Prostate gland (tissue), 2 donors: ENCODE data around the gene GJB6. TPM values are rescaled to one million over a fixed set of nuclear protein-coding genes. Genes with fewer than 3 reads are reported as not detected.

ENCODE experiments used
- DNase-seq: peaks from one replicate; pipeline ENCODE4 v3.0.0-alpha.2; 2019; ENCODE audit warnings: low spot score
- H3K27ac ChIP-seq, 2 donors: fragments of 200-600 bp; sonication (generic); 2 replicates each; pipeline ENCODE4 v1.5.1; 2017 to 2019
- H3K27me3 ChIP-seq: fragments of 200-600 bp; sonication (generic); replicated peaks from 2 replicates; pipeline ENCODE4 v1.5.1; 2019; ENCODE audit not compliant: insufficient read depth
- H3K36me3 ChIP-seq, 2 donors: fragments of 200-600 bp; sonication (generic); 1 replicate in 1 of 2; 2 replicates in 1 of 2; pipeline versions ENCODE4 v1.5.1 to v1.8.1; 2017 to 2019
- H3K4me1 ChIP-seq: fragments of 200-600 bp; sonication (generic); replicated peaks from 2 replicates; pipeline ENCODE4 v1.5.1; 2019
- H3K4me3 ChIP-seq, 2 donors: fragments of 200-600 bp; sonication (generic); 2 replicates each; pipeline ENCODE4 v1.5.1; 2017 to 2019
- H3K9me3 ChIP-seq: fragments of 200-600 bp; sonication (generic); 2 replicates; pipeline ENCODE4 v1.5.1; 2017
- POLR2A ChIP-seq: fragments of 450-650 bp; IDR thresholded peaks from one replicate; pipeline ENCODE4 v1.6.1; 2016; ENCODE audit warnings: antibody characterized with exemption, mild to moderate bottlenecking
- POLR2AphosphoS5 ChIP-seq: sonication (generic); formaldehyde crosslinking; IDR thresholded peaks from one replicate; pipeline ENCODE4 v1.6.1; 2017; ENCODE audit warnings: antibody characterized with exemption
- WGBS: methylation state at CpG from one replicate; pipeline ENCODE4 v1.1.5; 2018; 5-methylcytosine and 5-hydroxymethylcytosine counted together
- intact Hi-C: fragments of 100-400 bp; cut with DNase I; formaldehyde crosslinking; loops from one replicate; pipeline ENCODE4 v1.14.2; 2022
- total RNA-seq, 2 donors: library from RNA; depleted of rRNA; stranded (reverse); fragments of >200 nt; gene quantifications; one replicate each; pipeline ENCODE4 v1.1.0, GENCODE V29; 2016
- TF ChIP-seq, protein P1 (sequence below), 4 experiments: fragments of 200-600 bp in 2 of 4; fragments of 450-650 bp in 2 of 4; sonication (generic) in 2 of 4; IDR thresholded peaks; 1 replicate in 3 of 4; 2 replicates in 1 of 4; pipeline ENCODE4 v1.5.1; 2016 to 2019; ENCODE audit warnings: antibody characterized with exemption in 4 of 4, mild to moderate bottlenecking in 2 of 4, moderate library complexity in 2 of 4

Gene GJB6
- total RNA-seq, 2 donors from 2014 or later = 0.28 to 0.32 TPM

DNA sequence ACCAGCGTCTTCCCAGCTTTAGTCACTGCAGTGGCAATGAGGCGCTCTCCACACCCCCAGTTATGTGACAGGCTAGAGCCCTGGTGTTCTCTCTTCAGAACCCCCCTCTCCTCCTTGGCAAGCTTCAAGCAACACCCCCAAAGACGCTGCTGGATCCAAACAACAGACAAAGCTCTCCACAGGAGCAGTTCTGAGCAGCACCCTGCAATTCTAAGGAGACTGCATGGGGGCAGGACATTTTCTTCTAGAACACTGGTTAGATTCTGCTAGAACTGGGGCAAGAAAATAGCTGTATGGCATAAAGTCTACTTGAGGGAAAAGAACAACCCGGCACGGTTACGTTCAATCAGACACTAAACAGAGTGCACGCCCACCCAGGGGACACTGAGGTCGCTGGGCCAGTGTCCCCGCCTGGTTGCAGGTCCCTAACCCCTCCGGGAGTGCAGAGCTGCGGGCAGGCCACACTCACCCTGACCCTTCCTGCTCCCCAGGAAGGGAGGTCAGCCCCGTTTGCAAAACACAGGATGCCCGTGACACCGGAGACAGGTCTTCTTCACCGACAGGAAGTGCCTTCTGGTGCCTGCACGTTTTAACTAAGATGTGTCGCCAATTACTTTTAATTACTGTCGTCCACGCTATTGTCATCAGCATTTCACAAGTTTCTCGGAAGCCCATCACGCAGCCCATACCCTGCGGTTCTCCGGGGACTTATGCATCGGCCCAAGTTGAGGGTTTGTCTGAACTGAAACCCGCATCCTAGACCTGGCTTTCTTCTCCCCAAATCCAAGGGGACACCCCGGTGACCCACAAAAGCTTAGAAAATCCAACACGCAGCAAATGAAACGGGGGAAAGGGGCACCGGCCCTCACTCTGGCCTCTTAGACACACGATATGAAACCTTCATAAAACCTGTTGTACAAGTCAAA is 943 bp downstream of the GJB6 start:
- peaks cover 12% of the 10 kb centered on the region for H3K27me3 ChIP-seq
- intact Hi-C loops = no loop called here
- peak overlapping the region; percentile 12 to 30 for H3K4me3 ChIP-seq
- no peak for DNase-seq
- H3K36me3 ChIP-seq = no peaks in the 10 kb centered on the region
- no peak overlapping the region for H3K27ac ChIP-seq
- H3K4me1 ChIP-seq = no peaks in the 10 kb centered on the region
- TF ChIP-seq, protein P1, sequence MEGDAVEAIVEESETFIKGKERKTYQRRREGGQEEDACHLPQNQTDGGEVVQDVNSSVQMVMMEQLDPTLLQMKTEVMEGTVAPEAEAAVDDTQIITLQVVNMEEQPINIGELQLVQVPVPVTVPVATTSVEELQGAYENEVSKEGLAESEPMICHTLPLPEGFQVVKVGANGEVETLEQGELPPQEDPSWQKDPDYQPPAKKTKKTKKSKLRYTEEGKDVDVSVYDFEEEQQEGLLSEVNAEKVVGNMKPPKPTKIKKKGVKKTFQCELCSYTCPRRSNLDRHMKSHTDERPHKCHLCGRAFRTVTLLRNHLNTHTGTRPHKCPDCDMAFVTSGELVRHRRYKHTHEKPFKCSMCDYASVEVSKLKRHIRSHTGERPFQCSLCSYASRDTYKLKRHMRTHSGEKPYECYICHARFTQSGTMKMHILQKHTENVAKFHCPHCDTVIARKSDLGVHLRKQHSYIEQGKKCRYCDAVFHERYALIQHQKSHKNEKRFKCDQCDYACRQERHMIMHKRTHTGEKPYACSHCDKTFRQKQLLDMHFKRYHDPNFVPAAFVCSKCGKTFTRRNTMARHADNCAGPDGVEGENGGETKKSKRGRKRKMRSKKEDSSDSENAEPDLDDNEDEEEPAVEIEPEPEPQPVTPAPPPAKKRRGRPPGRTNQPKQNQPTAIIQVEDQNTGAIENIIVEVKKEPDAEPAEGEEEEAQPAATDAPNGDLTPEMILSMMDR (IDR thresholded peaks at IDR 0.05) = no peak
- TF ChIP-seq POLR2A (no peak), POLR2AphosphoS5 (no peak)
- no peaks in the 10 kb centered on the region for H3K9me3 ChIP-seq
- 53% methylated on average over 30 of the region's 30 CpGs for WGBS

DNA sequence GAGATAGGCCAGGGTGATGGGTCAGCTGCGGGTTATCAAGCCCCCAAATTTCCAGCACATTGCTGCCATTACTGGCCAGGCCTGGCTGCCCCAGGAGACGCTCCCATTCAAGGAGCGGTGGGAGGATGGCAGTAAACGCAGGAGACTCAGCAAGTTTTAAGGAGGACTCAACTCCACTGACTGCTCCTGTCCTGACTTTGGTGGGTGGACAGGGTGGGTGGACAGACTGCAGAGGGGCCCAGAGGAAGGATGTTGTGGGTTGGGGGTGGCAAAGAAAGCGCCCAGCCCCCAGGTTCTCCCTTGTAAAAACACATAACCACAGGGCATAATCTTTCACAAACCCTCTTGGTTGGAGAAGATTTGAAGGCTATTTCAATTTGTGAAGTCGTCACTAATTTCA is 4.4 kb downstream of the GJB6 start:
- DNase-seq = no peak
- Histone ChIP-seq H3K27me3 (peaks cover 12% of the 10 kb centered on the region), H3K4me1 (no peaks in the 10 kb centered on the region), H3K9me3 (no peaks in the 10 kb centered on the region), H3K36me3 (no peaks in the 10 kb centered on the region), H3K4me3 (no peak overlapping the region), H3K27ac (no peak overlapping the region)
- TF ChIP-seq POLR2AphosphoS5 (no peak), POLR2A (no peak)
- TF ChIP-seq, protein P1 (IDR thresholded peaks at IDR 0.05) = no peak
- intact Hi-C loops = no loop called here
- whole genome bisulfite sequencing = 67% methylated on average over 6 of the region's 6 CpGs

GRCh38 chr13:20227288-20227687 is 4.8 kb downstream of the GJB6 start:
- no peaks in the 10 kb centered on the region for H3K9me3 ChIP-seq
- intact Hi-C loops = no loop called here

GRCh38 chr13:20222553-20222952 is 9.6 kb downstream of the GJB6 start:
- WGBS = 64% methylated on average over 5 of the region's 5 CpGs

More at GRCh38 chr13:20227288-20227687, 4.8 kb downstream of the GJB6 start:
- no peak for DNase-seq
- H3K27me3 ChIP-seq = peaks cover 8% of the 10 kb centered on the region
- H3K36me3 ChIP-seq = no peaks in the 10 kb centered on the region
- H3K4me1 ChIP-seq = no peaks in the 10 kb centered on the region
- TF ChIP-seq POLR2A (no peak), POLR2AphosphoS5 (no peak)
- TF ChIP-seq, protein P1 (IDR thresholded peaks at IDR 0.05) = no peak
- H3K4me3 ChIP-seq = no peak overlapping the region
- no peak overlapping the region for H3K27ac ChIP-seq
- 93% methylated on average over 8 of the region's 8 CpGs for WGBS

GRCh38 chr13:20221772-20222171 is 10.3 kb downstream of the GJB6 start:
- H3K27ac ChIP-seq = no peak overlapping the region
- intact Hi-C loops = no loop called here
- TF ChIP-seq, protein P1 (IDR thresholded peaks at IDR 0.05) = no peak
- TF ChIP-seq POLR2A (no peak), POLR2AphosphoS5 (no peak)
- H3K36me3 ChIP-seq = no peaks in the 10 kb centered on the region
- H3K9me3 ChIP-seq = no peaks in the 10 kb centered on the region
- no peaks in the 10 kb centered on the region for H3K27me3 ChIP-seq
- DNase-seq = no peak
- 70% methylated on average over 6 of the region's 6 CpGs for WGBS
- H3K4me1 ChIP-seq = no peaks in the 10 kb centered on the region
- H3K4me3 ChIP-seq = no peak overlapping the region

More at GRCh38 chr13:20222553-20222952, 9.6 kb downstream of the GJB6 start:
- intact Hi-C loops = no loop called here
- Histone ChIP-seq H3K9me3 (no peaks in the 10 kb centered on the region), H3K36me3 (no peaks in the 10 kb centered on the region), H3K27ac (no peak overlapping the region), H3K27me3 (peaks cover under 1% of the 10 kb centered on the region), H3K4me1 (no peaks in the 10 kb centered on the region), H3K4me3 (no peak overlapping the region)
- no peak for DNase-seq
- TF ChIP-seq POLR2AphosphoS5 = no peak
